ENCODE data around the gene IFRD2. TPM values are rescaled to one million over a fixed set of nuclear protein-coding genes. Genes with fewer than 3 reads are reported as not detected.

The IFRD2 gene
- total and polyA plus RNA-seq, 2 of the 8 experiments (the other 6 are each of a cell fraction or from before 2014, with no cell fraction given): 76.7 to 88.8 TPM

- TF ChIP-seq YY1 (IDR thresholded peaks at IDR 0.05; ENCODE audit: low read depth, low read length) (no peak), CEBPB (IDR thresholded peaks at IDR 0.05; ENCODE audit: low read depth, low read length) (no peak), KDM5A (IDR thresholded peaks at IDR 0.05; ENCODE audit: low read length) (no peak), CHD7 (IDR thresholded peaks at IDR 0.05; ENCODE audit: insufficient replicate concordance, low read length) (no peak), RFX5 (IDR thresholded peaks at IDR 0.05; ENCODE audit: borderline replicate concordance, low read depth, low read length) (no peak), RXRA (IDR thresholded peaks at IDR 0.05; ENCODE audit: insufficient read depth, low read depth, low read length) (no peak), SP4 (IDR thresholded peaks at IDR 0.05; ENCODE audit: low read length) (no peak)
Observed at GRCh38 chr3:50269977-50270413, 22.2 kb downstream of the IFRD2 start (continued).

Data from H1 (cell line).